GM18520 (cell line): ENCODE data around the gene NHLRC4.

Experiments
- ATAC-seq: cut with Tn5 transposase; IDR thresholded peaks from one replicate; pipeline ENCODE4 v1.9.1; 2021; ENCODE audit not compliant: unreplicated experiment

NHLRC4 gene

DNA sequence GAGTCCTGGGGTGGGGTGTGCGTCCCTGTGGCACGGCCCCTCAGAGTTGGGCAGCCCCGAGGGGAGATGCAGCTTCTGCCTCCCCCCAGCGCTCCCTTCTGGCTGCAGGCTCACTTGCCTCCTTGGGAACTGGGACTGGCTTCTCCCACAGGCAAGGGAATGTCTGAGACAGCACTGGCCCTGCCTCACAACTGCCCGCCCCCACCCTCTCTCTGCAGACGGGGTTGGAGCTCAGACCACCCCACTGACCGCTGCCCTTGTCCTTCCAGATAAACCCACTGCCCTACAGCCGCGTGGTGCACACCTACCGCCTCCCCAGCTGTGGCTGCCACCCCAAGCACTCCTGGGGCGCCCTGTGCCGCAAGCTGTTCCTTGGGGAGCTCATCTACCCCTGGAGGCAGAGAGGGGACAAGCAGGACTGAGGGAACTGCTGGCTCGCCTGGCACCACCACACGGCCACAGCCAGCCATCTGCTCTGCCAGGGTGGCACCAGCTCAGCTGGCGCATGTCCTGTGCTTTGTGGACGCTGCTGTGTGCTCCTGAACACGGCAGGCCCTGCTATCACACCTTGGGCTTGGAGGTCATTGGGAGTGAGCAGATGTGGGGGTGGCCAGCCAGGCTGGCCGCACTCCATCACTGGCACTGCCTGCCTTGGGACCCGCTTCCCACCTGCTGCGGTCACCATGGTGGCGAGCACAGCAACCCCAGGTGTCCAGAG is 16.0 kb downstream of the NHLRC4 start:
- ATAC-seq, result no peak

DNA sequence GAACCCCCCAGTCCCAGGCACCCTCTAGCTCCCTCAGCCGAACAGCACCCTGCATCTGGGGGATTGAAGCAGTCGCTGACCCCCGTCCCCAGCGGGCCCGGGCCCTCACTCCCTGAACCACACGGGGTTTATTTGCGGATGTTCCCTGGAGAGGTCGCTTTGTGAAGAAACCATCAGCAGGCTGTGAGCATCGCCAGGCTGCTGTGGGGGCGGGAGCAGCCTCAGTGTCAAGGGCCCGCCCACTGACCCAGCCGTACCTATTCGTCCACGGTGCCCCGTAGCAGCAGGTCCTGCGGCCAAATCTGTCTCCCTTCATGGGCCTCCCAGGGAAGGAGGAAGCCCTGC is 16.6 kb downstream of the NHLRC4 start:
- ATAC-seq, result no peak

DNA sequence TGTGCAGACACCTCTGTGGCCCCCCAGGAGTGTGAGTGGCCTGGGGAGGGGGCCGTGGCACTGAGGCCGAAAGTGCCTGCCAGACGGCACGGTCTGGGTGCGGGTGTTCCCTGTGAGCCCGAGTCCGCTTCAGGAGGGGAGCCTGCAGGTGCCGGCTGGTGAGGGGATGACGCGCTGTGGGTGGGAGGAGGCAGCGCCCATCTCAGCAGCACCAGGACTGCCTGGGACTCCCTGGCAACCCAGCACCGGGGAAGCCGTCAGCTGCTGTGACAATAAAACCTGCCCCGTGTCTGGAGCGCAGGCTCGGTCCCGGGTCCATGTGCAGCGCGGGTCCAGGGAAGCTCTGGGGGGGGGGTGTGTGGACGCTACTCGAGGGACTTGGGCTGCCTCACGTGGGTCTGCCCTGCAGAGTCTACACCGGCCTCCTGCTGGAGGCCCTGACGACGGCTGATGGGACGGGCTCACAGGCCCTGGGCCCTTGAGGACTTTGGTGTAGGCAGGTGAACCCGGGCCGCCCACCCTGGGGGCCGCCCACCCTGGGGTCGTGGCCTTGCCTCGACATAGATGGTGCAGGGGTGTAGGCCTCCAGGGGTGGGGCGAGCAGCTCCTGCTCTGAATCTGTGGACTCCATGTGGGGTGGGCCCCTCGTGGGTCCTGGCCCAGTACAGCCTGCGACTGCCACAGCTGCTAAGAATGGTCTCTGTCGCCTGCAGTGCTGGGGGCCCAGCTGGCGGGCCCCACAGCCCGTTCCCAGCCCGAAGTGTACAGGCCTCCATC is 17.2 kb downstream of the NHLRC4 start:
- no peak for ATAC-seq

DNA sequence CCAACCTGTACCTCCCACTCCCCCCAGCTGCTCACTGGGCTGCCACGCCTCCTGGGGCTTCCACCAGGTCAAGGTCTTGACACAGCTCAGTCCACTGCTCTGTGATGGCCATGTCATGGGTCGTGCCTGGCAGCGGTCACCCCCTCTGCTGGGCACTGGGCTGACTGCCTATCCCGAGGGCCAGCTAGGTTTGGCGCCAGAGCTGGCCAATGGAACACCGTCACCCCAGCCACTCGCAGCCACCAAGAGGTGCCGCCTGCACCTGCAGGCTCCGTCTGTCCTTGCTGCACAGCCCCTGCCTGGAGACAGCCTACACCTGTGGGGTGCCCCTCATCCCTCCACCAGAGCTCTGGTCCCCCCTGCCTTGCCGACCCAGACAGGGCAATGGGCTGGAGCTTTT is 18.5 kb downstream of the NHLRC4 start:
- ATAC-seq, result no peak

DNA sequence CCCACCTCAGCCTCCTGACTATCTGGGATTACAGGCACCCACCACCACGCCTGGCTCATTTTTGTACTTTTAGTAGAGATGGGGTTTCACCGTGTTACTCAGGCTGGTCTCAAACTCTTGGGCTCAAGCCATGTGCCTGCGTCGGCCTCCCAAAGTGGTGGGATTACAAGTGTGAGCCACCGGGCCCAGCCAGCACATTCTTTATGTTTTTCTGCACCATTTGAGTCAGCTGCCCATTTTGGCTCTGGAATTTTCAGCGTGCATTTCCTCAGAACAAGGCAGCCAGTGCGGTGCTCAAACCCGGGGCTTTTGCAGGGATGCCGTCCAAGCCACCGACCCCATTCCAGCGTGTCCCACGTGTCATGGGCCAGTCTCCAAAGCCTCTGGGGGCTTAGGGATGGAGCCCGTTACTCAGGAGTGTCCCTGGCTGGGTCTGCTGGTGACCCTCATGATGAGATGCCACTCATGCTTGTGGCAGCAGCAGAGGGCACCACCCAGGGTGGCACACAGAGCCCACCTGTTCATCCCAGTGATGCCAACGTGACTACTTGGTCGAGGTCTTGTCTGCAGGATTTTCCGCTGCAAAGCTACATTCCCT is 19.3 kb downstream of the NHLRC4 start:
- ATAC-seq, result no peak

DNA sequence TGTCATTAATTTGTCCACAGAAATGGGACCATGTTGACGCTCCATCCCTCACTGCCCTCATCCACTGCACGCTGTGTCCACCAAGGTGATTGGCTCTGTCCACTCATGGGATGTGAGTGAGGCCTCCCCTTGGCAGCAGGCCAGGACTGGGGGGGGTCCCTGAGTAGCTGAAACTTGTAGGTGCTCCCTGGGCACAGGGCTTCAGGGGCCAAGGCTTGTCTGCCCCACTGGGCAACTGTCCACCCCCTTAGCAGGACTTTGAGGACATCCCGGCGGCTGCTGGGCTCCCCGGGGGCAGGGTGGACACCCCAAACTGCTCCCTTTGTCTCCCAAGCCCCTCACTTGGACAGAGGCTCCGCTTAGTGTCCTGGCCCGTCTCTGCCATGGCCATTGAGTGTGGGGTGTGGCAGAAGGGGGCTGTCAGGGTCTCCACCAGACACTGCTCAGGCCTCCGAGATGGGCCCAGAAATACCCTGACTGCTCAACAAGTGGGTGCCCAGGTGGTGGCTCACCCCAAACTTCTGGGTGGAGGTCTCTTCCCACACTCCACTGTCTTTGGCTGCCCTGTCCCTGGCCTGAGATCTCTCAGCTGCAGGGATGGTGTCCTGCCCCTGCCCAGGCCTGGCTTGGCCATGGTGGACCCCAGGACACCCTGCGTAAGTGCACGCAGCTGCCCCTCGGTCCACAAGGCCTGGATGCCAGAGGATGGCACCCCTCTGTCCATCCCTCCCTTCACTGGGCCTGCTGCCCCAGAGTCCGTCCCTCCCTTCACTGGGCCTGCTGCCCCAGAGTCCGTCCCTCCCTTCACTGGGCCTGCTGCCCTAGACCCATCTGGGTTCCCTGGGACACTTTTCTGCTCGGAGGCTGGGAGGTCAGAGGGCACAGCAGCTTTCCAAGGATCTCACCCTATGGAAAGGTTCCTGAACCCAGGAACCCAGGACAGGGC is 20.1 kb downstream of the NHLRC4 start:
- ATAC-seq, result no peak

DNA sequence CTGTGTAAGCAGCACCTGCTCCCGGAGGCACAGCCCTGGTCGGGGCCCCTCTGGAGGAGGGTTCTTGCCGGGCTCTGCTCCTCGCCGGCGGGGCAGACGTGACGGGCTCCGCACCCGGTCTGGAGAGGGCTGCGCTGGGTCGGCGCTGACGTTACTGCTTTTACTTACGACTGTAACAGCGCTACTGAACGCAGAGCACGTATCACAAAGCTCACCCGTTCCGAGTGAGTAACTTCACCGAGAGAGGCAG is 21.8 kb downstream of the NHLRC4 start:
- peak; percentile 6 for ATAC-seq

DNA sequence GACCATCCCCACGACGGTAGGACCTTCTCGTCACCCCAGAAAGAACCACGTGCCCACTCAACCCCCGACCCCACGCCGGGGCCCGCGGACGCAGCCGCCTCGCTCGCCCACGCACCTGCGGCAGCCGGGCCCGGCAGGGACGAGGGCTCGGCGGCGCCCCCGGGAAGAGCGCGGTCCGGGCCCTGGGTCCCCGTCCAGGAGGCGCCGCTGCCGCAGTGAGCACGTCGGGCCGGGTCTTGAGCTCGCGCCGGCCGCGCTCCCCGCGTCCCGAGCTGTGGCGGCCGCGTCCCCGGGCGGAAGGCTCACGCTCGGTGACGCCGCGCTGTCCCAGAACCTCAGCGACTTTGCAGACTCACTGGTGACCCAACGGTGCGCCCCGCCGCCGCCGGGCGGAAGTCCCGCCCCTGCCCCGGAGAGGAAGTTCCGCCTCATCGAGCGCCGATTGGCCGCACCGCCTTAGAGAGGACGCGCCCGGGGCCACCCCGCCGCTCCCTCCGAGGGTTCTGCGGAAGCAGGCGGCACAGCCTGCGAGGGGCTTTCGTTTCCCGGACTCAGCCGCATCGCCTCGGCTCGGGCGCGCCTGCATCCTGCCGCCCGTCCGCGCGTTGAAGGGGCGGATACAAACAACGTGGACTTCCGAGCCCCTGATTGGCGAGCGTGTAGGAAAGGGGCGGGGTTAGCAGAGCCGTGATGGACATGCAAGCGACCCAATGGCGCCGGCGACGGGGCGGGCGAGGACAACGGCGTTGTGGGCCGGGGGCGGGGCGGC is 22.3 kb downstream of the NHLRC4 start:
- peak; percentile 62 for ATAC-seq

DNA sequence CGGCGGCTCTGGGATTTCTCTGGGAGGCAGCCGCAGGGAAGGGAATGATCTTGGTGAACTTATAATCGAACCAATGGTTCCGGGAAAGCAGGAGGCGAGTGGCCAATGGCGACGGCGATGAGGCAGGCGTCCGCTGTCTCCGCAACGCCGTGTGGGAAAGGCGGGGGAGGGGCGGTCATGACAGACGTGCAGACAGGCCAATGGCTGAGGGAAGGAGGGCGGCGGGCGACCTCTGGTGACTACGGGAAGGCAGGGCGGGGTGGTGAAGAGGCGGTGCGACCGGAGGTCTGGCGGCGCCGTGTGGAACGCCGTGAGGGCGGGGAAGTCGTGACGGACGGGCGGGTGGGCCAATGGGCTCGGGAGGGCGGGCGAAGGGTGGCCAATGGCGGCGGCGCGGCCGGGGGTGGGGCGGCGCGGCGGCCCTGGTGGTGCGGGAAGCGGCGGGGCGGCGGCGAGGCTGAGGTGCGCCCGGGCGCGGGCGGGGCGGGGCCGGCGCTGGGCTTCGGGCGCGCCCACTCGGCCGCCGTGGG is 22.9 kb downstream of the NHLRC4 start, which contains the start of gene RAB40C:
Gene RAB40C (plus strand): TSS at position 409 of the 530 bp plus-strand sequence. CDS start 226 bp downstream, outside the sequence.
- peak; percentile 54 for ATAC-seq

DNA sequence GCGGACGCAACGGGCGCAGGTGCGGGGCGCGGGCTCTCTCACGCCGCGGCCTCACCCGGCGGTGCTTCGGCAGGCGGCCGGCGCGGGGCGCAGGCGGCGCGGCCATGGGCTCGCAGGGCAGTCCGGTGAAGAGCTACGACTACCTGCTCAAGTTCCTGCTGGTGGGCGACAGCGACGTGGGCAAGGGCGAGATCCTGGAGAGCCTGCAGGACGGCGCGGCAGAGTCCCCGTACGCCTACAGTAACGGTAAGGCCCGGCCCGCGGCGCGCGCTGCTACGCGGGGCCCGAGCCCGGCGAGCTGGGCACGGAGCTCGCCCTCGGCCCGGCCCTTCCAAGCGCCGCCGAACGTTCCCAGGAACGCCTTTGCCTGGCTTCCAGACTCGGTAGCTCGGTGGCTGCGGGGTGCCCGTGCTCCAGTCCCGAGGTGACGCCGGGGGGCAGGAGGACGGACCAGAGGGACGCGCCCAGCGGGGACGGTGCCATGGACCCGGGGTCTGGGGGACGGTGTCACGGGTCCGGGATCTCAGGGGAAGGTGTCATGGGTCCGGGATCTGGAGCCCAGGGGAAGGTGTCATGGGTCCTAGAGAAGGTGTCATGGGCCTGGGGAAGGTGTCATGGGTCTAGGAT is 23.5 kb downstream of the NHLRC4 start:
- no peak for ATAC-seq

DNA sequence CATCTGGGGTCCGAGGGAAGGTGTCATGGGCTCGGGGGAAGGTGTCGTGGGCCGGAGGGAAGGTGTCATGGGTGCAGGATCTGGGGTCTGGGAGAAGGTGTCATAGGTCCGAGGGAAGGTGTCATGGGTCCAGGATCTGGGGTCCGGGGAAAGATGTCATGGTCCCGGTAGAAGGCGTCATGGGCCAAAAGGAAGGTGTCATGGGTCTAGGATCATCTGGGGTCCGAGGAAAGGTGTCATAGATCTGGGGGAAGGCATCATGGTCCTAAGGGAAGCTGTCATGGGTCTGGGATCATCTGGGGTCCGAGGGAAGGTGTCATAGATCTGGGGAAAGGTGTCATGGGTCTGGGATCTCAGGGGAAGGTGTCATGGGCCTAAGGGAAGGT is 24.0 kb downstream of the NHLRC4 start:
- ATAC-seq, result no peak

DNA sequence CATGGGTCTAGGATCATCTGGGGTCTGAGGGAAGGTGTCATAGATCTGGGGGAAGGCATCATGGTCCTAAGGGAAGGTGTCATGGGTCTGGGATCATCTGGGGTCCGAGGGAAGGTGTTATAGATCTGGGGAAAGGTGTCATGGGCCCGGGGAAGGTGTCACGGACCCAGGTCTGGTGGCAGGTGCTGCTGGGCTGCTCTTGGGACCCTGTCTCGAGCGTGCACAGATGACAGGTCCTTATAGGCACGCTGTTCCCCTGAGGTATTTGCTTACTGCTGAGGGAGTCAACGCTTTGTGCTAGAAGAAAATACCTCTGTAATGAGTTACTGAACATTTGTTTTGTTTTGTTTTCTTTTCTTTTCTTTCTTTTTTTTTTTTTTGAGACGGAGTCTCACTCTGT is 24.4 kb downstream of the NHLRC4 start:
- no peak for ATAC-seq

DNA sequence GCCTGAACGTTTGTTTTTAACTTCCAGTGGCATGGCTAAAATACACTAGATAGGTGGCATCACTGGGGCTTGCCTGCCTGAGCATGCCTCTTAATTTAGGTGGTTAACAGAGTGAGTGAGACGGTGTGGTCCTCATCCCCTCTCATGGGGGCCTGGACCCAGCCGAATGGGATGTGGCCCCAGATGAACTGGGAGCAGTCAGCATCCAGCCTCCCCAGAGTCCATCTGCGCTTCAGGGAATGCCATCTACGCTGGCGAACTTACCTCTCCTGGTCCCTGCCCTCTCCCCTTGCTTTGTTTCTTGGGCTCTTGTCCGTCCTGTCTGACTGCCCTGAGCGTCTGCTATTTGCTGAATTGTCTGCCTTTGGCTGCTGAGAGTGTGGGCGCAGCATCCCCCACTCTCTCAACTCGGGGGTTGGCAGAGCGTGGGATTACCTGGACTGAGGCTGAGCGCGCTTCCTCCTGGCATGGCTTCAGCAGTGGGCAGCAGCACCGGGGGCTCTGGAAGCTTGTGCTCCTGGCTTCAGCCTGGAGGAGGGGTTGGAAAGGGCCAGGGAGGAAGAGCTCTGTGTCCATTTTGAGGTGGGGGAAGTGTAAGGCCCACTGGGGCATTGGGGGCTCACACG is 25.2 kb downstream of the NHLRC4 start:
- ATAC-seq, result no peak

DNA sequence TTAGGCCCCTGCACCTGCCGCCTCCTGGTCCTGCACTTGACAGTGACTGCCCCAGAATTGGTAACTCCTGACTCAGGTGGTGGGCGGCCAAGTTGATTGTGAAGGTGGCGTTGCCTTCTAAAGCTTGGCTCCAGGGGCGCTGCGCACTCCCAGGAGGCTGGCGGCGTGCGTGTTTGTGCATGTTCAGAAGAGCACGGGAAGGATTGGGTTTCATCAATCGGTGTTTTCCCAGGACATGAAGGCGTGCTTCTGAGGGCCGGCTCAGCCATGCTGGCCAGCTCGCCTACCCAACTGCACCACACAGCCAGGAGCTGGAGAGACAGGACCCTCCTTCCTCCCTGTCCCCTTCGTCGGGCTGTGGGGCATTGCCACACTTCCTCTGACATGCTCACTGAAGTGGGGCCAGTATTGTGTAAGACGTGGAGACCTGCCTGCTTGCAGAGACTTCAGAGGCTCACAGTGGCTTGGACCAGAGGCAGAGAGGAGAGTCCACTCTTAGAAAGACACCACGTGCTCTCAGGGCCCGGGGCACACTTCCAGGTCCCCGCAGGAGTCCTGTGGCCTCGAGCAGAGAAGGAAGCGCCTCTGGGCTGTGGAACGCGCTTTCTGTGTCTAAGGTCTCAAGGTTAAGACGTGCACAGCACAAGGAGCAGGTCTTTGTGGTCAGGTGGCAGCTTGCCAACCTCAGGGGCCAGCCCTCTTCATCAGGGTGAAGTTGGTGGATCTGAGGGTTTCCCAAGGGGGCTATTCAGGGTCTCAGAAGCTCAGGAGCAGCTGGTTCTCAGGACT is 25.9 kb downstream of the NHLRC4 start:
- no peak for ATAC-seq

DNA sequence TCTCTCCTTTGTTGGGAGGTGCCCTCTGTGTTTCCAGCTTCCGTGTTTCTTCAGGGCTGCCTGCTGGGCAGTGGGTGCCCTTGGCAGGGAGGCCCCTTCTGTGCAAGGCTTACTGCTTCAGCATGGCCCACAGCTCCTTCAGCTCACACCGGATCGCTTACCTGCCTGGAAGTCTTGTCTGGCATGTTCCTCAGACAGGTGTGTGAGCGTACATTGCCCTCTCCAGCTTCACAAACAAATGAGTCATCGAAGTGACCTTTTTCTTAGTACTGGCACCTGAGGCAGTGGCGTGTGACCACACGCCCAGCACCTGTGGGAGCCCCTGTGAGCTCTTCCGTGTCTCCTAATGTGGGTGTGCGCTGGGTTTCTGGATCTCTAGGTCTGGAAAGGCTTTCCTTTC is 26.6 kb downstream of the NHLRC4 start:
- no peak for ATAC-seq

DNA sequence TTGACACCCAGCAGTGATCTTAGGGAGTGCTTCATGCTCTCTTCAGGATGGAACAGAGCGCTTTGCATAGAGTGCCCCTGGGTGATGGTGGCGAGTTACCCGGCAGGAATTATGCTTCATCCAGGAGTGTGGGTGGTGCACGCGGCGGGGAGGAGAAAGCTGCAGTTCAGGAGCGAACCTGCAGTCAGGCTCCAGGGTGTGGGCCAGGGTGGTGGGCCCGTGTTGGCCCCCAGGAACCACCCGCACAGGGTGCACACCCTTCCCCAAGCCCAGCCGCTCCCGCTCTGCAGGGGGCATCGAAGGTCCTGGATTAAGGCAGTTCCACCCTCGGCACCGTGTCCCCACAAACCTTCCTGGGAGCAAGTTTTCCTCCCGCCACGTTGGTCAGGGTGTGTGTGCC is 27.0 kb downstream of the NHLRC4 start:
- ATAC-seq, result no peak

DNA sequence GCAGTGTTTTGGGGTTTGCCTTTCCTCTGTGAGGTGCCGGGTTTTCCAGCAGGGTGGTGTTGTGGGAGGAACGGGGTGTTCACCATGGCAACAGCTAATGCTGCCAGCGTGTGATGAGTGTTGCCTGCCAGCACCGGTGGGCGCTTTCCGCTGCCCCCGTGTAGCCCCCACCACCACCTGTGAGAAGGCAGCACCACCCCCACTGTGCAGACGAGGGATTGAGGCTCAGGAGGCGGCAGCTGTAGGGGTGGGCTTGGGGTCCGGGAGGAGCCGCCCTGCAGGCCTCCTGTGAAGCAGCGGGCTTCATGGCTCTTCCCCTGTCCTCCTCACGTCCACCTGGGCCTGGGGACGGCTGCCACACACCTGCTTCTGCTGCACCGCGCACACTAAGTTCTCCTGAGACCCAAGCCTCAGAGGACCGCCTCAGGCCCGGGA is 28.3 kb downstream of the NHLRC4 start:
- ATAC-seq, result no peak

DNA sequence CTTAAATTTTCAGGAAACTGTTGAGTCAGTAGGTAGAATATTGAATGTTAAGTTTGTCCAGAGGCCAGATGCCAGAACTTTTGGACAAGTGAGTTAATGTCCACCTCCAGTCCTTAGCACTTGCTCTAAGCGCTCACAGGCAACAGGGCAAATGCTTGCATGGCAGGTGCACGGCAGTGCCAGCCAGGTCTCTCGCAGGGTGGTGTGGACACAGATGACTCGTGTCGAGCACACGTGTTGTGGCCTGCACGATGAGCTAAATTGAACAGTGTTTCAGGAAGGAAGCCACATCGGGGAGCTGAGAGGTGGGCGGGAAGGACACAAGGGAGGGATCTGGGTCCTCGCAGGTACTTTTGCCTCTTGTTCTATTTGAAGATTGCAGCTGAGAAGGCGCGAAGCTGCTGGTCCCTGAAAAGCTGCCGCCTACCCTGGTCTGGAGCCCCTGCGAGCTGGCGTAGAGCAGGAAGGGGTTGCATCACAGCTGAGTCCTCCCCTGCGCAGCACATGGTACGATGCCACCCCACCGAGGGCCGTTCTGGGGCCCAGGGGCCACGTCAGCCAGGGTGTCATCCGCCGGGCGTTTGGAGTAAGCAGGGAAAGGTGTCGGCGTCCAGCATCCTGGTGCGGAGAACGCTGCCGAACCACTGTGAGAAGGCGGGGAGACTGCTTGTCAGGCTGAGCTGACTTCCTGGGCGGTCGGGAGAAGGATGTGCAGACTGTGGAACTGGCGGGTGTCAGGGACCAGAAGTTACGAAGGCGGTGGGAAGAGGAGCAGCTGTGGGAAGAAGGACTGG is 29.3 kb downstream of the NHLRC4 start:
- ATAC-seq, result no peak
